Stimulated activated CD4-positive, alpha-beta T cell treated with anti-CD3 and anti-CD28 coated beads, Interleukin-1b, Interleukin-23, amount 100 ng/mL, for 24 hours (primary cell): ENCODE data around the gene LHX4.

ENCODE experiments used
- DNase-seq, 4 experiments: peaks; one replicate each; pipeline ENCODE4 v3.0.0-alpha.2; 2020; ENCODE audit warnings: low read depth in 4 of 4, low spot score in 1 of 4

LHX4 gene

DNA sequence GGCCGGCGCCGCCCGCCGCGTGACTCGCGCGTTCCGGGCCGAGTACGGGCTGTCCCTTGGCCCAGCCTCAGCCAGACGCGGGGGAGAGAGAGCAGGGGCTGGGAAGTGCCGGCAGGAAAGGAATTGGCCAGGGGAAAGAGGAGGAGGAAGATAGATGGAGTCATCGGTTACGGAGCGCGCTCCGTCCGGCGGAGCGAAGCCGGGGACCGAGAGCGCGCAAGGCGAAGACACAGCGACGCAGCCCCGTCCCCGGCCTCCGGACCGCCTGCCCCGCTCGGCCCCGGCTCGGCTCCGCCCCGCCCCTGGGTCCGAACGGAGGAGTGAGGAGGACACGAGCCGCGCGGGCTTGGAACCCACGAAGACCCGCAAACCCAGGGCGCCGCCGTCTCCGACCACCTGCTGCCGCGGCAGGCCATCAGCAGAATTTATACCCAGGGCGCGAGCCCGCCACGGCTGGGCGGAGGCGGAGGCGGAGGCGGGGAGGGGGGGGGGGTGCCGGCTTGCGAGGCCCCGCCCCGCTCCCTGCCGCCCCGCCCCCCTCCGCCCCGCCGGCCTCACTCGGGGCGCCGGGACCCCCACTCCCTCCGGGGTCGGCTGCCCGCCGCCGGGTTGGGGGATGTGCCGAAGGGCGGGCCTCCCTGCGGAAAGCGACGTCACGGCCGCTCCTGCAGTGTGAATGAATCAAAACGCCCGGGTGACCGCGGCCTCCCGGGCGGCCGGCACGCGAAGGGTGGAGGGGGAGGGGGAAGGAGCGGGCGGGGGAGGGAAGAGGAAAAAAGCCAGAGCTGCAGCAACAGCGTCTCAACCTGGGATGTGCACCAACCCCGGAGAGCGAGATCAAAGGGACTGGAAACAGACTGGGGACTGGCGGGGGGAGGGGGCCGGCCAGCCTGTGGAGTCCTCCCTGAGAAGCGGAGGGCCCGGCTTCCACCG is at the start of gene LHX4:
Gene LHX4 (plus strand): TSS at position 782 of the 933 bp plus-strand sequence. CDS start 266 bp downstream, outside the sequence.
- DNase-seq, result no peak

GRCh38 chr1:180181048-180181447 is 49.0 kb upstream of the LHX4 start:
- no peak for DNase-seq

DNA sequence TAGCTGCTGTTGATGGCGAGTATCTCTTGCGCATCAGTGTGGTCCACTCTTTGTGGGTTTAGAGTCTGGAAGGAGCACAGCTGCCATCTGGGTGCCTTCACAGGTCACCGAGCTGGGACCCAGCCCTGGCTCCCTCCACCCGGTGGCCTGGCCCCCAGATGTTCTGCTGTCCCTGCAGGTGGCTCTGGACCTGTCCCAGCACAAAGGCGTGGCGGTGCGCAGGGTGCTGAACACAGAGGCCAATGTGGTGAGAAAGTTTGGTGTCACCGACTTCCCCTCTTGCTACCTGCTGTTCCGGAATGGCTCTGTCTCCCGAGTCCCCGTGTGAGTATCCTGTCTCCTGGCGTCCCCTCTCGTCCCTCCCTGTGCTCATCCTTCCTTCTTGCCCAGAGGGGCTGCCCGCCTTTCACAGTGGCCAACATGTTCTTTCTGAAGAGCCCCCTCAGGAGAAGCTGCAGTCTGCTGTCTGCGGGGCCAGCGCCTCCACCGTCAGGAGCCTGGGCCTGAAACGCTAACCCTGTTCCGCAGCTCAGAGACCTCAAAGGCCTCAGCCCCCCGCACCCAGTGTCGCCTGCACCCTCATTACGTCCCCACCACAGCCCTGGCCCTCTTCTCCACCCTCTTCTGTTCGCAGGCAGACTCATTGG is 47.9 kb upstream of the LHX4 start:
- DNase-seq, result no peak

- no peak for DNase-seq
These were observed 47.3 kb upstream of the LHX4 start for GRCh38 chr1:180182643-180183311.

DNA sequence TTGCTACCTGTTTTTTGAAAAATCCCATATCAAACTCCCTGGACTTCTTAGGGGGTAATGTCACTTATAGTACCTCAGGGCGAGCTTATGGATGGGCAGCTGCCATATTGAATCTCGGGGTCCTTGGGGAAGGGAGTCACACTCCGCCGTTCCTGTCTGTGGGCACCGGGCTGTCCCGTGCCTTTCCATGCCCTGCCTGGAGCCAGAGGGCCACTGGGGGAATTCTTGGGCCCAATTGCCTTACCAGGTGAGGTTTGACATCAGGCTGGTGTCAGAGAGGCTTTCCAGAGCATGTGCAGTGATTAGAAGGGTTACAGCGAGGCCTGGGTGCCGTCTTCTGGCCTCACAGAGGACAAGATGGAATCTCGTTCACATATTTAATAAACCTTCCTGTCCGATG is 46.6 kb upstream of the LHX4 start:
- no peak for DNase-seq

DNA sequence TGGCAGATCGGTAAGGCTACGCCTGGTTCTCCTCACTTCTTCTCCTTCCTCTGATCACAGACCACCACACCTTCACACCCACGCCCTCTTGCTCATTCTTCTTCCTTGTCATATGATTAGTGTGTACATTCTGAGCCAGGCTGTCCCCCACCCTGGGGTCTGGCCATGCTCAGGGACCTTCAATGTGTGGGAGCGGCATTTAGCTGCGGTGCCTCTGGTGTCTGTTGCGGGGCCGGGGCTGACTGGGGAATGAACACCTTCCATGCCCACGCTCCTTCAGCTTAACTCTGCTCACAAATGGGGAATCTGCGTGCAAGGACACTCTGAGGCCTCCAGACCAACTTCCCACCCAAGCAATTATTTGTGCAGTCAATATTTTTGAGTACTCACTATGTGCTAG is 46.0 kb upstream of the LHX4 start:
- DNase-seq, result no peak

DNA sequence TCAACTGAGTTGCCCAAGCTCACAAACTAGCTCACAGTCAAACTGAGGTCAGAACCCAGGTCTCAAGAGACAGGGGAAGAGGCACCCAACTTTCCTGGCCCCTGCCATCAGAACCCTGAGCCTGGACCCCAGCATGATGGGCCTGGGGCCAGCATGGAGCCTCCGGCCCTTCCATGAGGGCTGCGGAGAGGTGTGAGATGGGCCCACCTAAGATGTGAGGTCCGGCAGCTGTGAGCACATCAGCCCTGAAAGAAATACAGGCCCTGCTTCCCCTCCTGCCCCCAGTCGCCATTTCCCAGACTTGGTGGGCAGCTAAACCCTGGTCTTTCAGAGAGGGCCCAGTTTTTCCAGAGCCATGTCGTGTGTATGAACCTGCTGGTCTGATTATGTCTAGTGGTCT is 44.8 kb upstream of the LHX4 start:
- DNase-seq, result no peak

- no peak for DNase-seq
These were observed 44.0 kb upstream of the LHX4 start for GRCh38 chr1:180185971-180186645.

DNA sequence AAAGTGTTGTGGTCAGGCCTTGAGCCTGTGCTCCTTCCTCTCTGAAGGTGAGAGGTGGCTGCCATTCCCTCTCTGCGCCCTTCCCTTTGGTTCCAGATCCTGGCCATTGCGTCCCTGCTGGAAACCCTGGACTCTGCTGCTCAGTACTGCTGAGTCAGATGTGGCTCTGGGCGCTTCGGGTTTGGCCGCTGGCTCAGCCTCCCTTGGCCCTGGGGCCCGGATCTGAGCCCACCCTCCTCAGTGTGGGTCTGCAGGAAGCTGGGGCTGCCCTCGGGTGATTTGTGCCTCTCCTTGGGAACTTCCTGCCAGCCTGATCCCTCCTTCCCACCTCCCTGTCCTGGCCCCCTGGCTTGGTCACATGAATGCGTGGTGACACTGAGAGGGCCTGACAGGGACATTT is 43.2 kb upstream of the LHX4 start:
- no peak for DNase-seq

DNA sequence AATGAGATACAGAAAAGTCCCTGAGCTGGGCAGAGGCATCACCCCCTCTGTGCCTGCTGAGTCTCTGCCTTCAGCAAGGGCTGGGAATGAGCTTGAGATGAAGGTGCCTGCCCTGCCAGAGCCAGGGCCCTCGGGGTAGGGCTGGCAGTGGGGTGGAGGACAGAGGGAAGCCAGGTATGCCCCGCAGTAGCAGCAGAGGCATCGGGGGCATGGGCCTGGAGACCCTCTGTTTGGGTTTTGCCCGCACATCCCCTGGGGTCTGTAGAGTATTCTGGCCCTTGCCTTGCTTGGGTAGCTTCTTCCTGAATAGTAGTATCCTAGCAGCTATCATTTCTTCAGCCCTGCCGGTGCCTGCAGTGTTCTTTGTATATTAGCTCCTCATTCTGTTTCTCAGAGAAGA is 42.4 kb upstream of the LHX4 start:
- no peak for DNase-seq

GRCh38 chr1:180188091-180188506 is 42.0 kb upstream of the LHX4 start:
- DNase-seq, result no peak

- DNase-seq, result no peak
These were observed 41.3 kb upstream of the LHX4 start for GRCh38 chr1:180188684-180189175.

DNA sequence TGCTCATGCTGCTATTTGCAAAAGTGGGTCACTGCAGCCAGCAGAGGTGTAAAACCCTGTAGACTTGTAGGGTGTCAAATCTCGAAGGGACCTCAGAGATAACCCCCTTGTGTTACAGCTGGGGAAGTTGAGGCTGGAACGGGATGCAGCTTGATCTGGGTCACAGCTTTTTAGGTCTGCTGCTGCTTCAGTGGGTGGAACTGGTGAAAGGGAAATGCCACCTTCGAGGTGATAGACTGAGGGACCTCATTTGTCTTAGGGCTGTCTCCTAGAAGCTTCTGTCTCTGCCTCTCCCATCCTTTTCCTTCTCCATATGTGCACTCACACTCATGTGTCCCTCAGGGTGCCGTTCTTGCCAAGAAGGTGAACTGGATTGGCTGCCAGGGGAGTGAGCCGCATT is 40.0 kb upstream of the LHX4 start:
- DNase-seq, result no peak

DNA sequence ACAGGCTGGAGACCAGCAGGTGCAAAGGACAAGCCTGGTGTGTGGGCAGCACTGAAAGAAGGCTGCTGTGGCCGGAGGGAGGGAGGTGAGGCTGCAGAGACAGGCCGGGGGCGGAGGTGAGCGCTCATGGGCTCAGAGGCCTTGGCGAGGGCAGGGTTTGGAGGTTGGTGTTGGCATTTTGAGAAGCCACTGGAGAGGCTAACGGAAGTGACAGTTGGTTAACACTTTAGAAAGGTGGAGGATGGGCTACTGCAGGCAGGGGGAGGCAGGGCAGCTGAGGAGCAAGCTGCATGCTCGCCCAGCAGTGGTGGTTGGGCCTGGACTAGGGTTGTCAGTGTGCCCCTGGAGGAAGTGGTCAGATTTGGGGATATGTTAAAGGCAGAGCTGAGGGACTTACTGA is 37.9 kb upstream of the LHX4 start:
- DNase-seq, result no peak

DNA sequence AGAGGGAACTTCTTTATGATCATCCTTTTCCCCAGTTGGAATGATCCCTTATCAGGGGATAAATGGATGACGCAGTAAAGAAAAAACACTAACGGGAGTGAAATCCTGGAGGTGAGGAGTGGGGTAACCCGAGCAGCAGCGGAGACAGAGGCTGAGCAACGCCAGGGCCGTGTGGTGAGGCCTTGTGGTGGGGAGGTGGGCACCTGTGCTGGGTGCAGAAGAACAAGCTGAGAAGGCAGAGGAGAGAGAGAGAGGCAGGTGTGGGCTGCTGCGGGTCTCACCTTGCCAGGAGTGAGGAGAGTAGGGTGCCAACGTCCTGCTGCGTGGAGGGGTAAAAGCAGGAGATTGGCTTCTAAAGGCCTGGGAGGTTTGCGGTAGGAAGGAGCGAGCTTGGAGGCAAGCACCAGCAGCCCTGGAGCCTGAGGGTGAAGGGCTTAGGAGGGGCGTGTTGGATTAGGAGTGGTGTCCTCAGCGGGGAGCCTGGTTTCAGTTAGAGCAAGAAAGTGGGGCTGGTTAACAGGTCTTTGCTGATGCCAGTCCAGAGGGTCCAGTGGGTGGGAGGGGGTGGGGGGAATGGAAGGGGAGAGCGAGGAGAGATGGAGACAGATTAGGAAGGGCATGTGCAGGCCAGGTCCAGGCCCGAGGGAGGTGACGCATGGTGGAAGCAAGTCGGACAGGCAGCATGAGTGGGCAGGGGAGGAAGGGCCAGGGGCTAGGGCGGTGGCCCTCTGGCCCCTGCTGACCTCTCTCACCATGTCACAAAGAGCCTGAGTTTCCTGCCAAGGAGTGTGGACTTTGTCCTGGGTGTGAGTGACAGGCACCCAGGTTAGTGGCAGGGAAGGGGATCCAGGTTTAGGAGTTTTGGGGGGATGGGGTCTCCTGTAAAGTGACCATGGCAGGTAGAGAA is 36.7 kb upstream of the LHX4 start:
- no peak for DNase-seq

GRCh38 chr1:180194048-180194425 is 36.0 kb upstream of the LHX4 start:
- no peak for DNase-seq

- DNase-seq, result no peak
These were observed 35.4 kb upstream of the LHX4 start for GRCh38 chr1:180194546-180195207.

GRCh38 chr1:180195401-180195800 is 34.7 kb upstream of the LHX4 start:
- DNase-seq, result no peak

DNA sequence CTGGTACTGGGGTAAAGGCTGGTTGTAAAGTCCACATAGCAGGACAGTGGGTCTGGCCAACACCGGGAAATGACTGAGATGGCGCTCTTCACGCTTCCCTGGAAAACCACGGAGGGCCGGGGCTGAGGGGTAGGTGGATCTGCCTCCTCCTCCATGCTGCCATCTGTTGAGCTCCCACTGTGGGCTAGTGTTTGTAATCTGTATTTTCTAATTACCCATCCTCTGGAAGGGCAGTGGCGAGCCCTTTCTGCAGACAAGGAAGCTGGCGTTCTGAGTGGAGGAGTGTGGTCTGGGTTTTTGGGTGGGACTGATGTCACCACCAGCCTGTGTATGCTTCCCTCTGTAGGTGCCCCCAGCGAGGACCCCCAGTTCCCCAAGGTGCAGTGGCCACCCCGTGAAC is 34.1 kb upstream of the LHX4 start:
- DNase-seq, result no peak
